HepG2 (cell line): ENCODE data around the gene GGNBP2. TPM values are rescaled to one million over a fixed set of nuclear protein-coding genes. Genes with fewer than 3 reads are reported as not detected.

Experiments used
- DDIT3 ChIP-seq: sonication (generic); formaldehyde crosslinking; IDR thresholded peaks from 2 replicates; pipeline ENCODE4 v1.4.0; 2020; ENCODE audit warnings: mild to moderate bottlenecking, missing genetic modification reagents
- ELF3 ChIP-seq: IDR thresholded peaks from 2 replicates; pipeline ENCODE4 v1.6.1; 2016; ENCODE audit warnings: missing genetic modification reagents, missing compliant biosample characterization
- ISL2 ChIP-seq: sonication (generic); formaldehyde crosslinking; IDR thresholded peaks from 2 replicates; pipeline ENCODE4 v1.5.0; 2020; ENCODE audit warnings: missing genetic modification reagents
- MYC ChIP-seq: sonication (generic); formaldehyde crosslinking; IDR thresholded peaks from 2 replicates; pipeline ENCODE4 v1.9.0; 2021; ENCODE audit warnings: missing genetic modification reagents, borderline replicate concordance
- NCOR1 ChIP-seq: fragments of 200-600 bp; sonication (generic); IDR thresholded peaks from 2 replicates; pipeline ENCODE4 v1.7.0; 2017; ENCODE audit warnings: antibody characterized with exemption, low read length, borderline replicate concordance
- NR2F2 ChIP-seq: IDR thresholded peaks from 2 replicates; pipeline ENCODE4 v1.6.1; 2012; ENCODE audit warnings: low read depth, inconsistent platforms, borderline replicate concordance
- PRMT3 ChIP-seq: sonication (generic); formaldehyde crosslinking; IDR thresholded peaks from 2 replicates; pipeline ENCODE4 v1.8.1; 2022; ENCODE audit warnings: low read depth, mild to moderate bottlenecking, moderate library complexity, missing genetic modification reagents, borderline replicate concordance
- SSRP1 ChIP-seq: IDR thresholded peaks from 2 replicates; pipeline ENCODE4 v1.6.1; 2016; ENCODE audit warnings: control low read depth
- U2AF2 ChIP-seq: fragments of 200-400 bp; formaldehyde crosslinking; IDR thresholded peaks from 2 replicates; pipeline ENCODE4 v1.6.1; 2017; ENCODE audit warnings: low read depth, mild to moderate bottlenecking, low read length
- ZBTB1 ChIP-seq: sonication (generic); formaldehyde crosslinking; IDR thresholded peaks from 2 replicates; pipeline ENCODE4 v1.4.0; 2020; ENCODE audit warnings: missing genetic modification reagents, borderline replicate concordance
- ZHX1 ChIP-seq: sonication (generic); formaldehyde crosslinking; IDR thresholded peaks from 2 replicates; pipeline ENCODE4 v1.8.1; 2022; ENCODE audit warnings: low read depth, mild to moderate bottlenecking, missing genetic modification reagents
- ZNF101 ChIP-seq: sonication (generic); formaldehyde crosslinking; IDR thresholded peaks from 2 replicates; pipeline ENCODE4 v1.4.0; 2020; ENCODE audit warnings: mild to moderate bottlenecking, low read depth, missing genetic modification reagents, borderline replicate concordance
- ZNF235 ChIP-seq: sonication (generic); formaldehyde crosslinking; IDR thresholded peaks from 2 replicates; pipeline ENCODE4 v1.8.1; 2023; ENCODE audit warnings: mild to moderate bottlenecking, missing genetic modification reagents, borderline replicate concordance
- ZNF572 ChIP-seq: sonication (generic); formaldehyde crosslinking; IDR thresholded peaks from 2 replicates; pipeline ENCODE4 v1.5.1; 2020; ENCODE audit warnings: mild to moderate bottlenecking, missing genetic modification reagents
- ZNF672 ChIP-seq: sonication (generic); formaldehyde crosslinking; IDR thresholded peaks from 2 replicates; pipeline ENCODE4 v1.8.1; 2022; ENCODE audit warnings: missing genetic modification reagents
- ZNF850 ChIP-seq: sonication (generic); formaldehyde crosslinking; conservative IDR thresholded peaks from 2 replicates; pipeline ENCODE4 v1.9.0; 2021; ENCODE audit warnings: mild to moderate bottlenecking, missing genetic modification reagents
- ZNF878 ChIP-seq: sonication (generic); formaldehyde crosslinking; IDR thresholded peaks from 2 replicates; pipeline ENCODE4 v1.8.1; 2023; ENCODE audit warnings: mild to moderate bottlenecking, missing genetic modification reagents, moderate library complexity
- polyA plus RNA-seq, 8 experiments: library from polyadenylated mRNA; depleted of rRNA in 3 of 8; stranded (reverse) in 7 of 8; unstranded in 1 of 8; fragments of >200 nt; fragmentation: Illumina TruSeq in 4 of 8; extraction: Trizol in 4 of 8; gene quantifications; 2 replicates each; pipeline versions ENCODE4 v1.2.1 to v1.2.3, GENCODE V29; 2011 to 2016; ENCODE audit warnings: low read depth in 4 of 8, missing spikeins in 1 of 8, mixed read lengths in 1 of 8; ENCODE audit not compliant: insufficient read depth in 1 of 8
- total RNA-seq, 5 experiments: library from RNA; depleted of rRNA; stranded (reverse); fragments of >200 nt; fragmentation: Illumina TruSeq; extraction: Trizol; gene quantifications; 2 replicates each; pipeline ENCODE4 v1.2.3, GENCODE V29; 2016; ENCODE audit warnings: low read depth in 1 of 5
- TF ChIP-seq, protein P1 (sequence below): sonication (generic); formaldehyde crosslinking; IDR thresholded peaks from 2 replicates; pipeline ENCODE4 v1.8.1; 2022; ENCODE audit warnings: mild to moderate bottlenecking, missing genetic modification reagents
- TF ChIP-seq, protein P2 (sequence below): IDR thresholded peaks from 2 replicates; pipeline ENCODE4 v1.6.1; 2016; ENCODE audit warnings: missing genetic modification reagents, missing compliant biosample characterization
- TF ChIP-seq, protein P3 (sequence below): sonication (generic); formaldehyde crosslinking; conservative IDR thresholded peaks from 2 replicates; pipeline ENCODE4 v1.8.0; 2022; ENCODE audit warnings: mild to moderate bottlenecking, moderate library complexity, missing genetic modification reagents

Gene GGNBP2
- total and polyA plus RNA-seq, 2 of the 13 experiments (the other 11 are each of a cell fraction or from before 2014, with no cell fraction given): 53.3 to 84.2 TPM

GRCh38 chr17:36534840-36535668, 9.7 kb upstream of the GGNBP2 start, which contains the start of the genes MYO19 and PIGW (continued):
- TF ChIP-seq ISL2 (CRISPR knock-in tag) (peak; percentile 61), DDIT3 (CRISPR knock-in tag) (no peak), NCOR1 (no peak; the same call in 1 of the 2 replicates), ZNF672 (no peak; the same call in 1 of the 2 replicates), NR2F2 (no peak), ZNF235 (CRISPR knock-in tag) (no peak), U2AF2 (no peak), ZNF878 (CRISPR knock-in tag) (no peak; the same call in 1 of the 2 replicates), ZNF850 (CRISPR knock-in tag) (no peak), MYC (CRISPR knock-in tag) (peak; percentile 97), ZBTB1 (CRISPR knock-in tag) (no peak), SSRP1 (CRISPR knock-in tag) (no peak), ZHX1 (CRISPR knock-in tag) (no peak), PRMT3 (CRISPR knock-in tag) (no peak), ZNF101 (peak; percentile 85; the same call in 1 of the 2 replicates), ZNF572 (peak; percentile 81), ELF3 (peak; percentile 85)
- TF ChIP-seq, protein P1, sequence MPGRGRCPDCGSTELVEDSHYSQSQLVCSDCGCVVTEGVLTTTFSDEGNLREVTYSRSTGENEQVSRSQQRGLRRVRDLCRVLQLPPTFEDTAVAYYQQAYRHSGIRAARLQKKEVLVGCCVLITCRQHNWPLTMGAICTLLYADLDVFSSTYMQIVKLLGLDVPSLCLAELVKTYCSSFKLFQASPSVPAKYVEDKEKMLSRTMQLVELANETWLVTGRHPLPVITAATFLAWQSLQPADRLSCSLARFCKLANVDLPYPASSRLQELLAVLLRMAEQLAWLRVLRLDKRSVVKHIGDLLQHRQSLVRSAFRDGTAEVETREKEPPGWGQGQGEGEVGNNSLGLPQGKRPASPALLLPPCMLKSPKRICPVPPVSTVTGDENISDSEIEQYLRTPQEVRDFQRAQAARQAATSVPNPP (CRISPR knock-in tag): peak; percentile 71; the same call in 1 of the 2 replicates
- TF ChIP-seq, protein P2, sequence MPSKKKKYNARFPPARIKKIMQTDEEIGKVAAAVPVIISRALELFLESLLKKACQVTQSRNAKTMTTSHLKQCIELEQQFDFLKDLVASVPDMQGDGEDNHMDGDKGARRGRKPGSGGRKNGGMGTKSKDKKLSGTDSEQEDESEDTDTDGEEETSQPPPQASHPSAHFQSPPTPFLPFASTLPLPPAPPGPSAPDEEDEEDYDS (CRISPR knock-in tag): peak; percentile 52
- TF ChIP-seq, protein P3, sequence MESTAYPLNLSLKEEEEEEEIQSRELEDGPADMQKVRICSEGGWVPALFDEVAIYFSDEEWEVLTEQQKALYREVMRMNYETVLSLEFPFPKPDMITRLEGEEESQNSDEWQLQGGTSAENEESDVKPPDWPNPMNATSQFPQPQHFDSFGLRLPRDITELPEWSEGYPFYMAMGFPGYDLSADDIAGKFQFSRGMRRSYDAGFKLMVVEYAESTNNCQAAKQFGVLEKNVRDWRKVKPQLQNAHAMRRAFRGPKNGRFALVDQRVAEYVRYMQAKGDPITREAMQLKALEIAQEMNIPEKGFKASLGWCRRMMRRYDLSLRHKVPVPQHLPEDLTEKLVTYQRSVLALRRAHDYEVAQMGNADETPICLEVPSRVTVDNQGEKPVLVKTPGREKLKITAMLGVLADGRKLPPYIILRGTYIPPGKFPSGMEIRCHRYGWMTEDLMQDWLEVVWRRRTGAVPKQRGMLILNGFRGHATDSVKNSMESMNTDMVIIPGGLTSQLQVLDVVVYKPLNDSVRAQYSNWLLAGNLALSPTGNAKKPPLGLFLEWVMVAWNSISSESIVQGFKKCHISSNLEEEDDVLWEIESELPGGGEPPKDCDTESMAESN (CRISPR knock-in tag): peak; percentile 92; the same call in 1 of the 2 replicates
